H1 (cell line): ENCODE results near the gene MAS1L. TPM values are rescaled to one million over a fixed set of nuclear protein-coding genes. Genes with fewer than 3 reads are reported as not detected.

Experiments used
- CTCF ChIA-PET: fragments of 300-600 bp; sonication (Branson Sonifier 250); formaldehyde crosslinking; loops from one replicate; lab custom pipeline; 2021; ENCODE audit not compliant: partially characterized antibody; lab: Charles Lee
- POLR2A ChIA-PET: fragments of 300-600 bp; sonication (Branson Sonifier 250); formaldehyde crosslinking; loops from one replicate; lab custom pipeline; 2021; ENCODE audit warnings: inconsistent platforms; ENCODE audit not compliant: partially characterized antibody; lab: Charles Lee
- DNase-seq, 2 experiments: peaks; one replicate each; pipeline versions ENCODE4 v3.0.0 to v3.0.0-alpha.2; 2010 to 2022; ENCODE audit warnings: low spot score in 2 of 2, low read depth in 1 of 2, mixed read lengths in 1 of 2
- FAIRE-seq: peaks from 2 replicates; lab custom pipeline; 2011; peaks lifted over from hg19 to GRCh38; lab: Jason Lieb, UNC
- H2AFZ ChIP-seq: 2 replicates; pipeline ENCODE4 v1.8.1; 2012; ENCODE audit warnings: low read length, inconsistent platforms
- H2AK5ac ChIP-seq: 2 replicates; pipeline ENCODE4 v1.6.1; 2013; ENCODE audit warnings: low read depth, low read length
- H2BK120ac ChIP-seq: replicated peaks from 2 replicates; pipeline ENCODE3; 2013; ENCODE audit warnings: low read depth, low read length, inconsistent platforms
- H2BK12ac ChIP-seq: 2 replicates; pipeline ENCODE4 v1.6.1; 2013; ENCODE audit warnings: low read depth, low read length
- H2BK15ac ChIP-seq: 2 replicates; pipeline ENCODE4 v1.6.1; 2013; ENCODE audit warnings: low read length
- H2BK20ac ChIP-seq: 2 replicates; pipeline ENCODE4 v1.6.1; 2013; ENCODE audit warnings: low read length
- H2BK5ac ChIP-seq: 2 replicates; pipeline ENCODE4 v1.6.1; 2013; ENCODE audit warnings: low read depth, low read length
- H3K14ac ChIP-seq: 2 replicates; pipeline ENCODE4 v1.6.1; 2013; ENCODE audit warnings: inconsistent platforms; ENCODE audit not compliant: insufficient read length
- H3K18ac ChIP-seq: 2 replicates; pipeline ENCODE4 v1.6.1; 2013; ENCODE audit warnings: low read length; ENCODE audit errors: extremely low read depth
- H3K23ac ChIP-seq: 2 replicates; pipeline ENCODE4 v1.6.1; 2013; ENCODE audit warnings: inconsistent platforms; ENCODE audit not compliant: insufficient read length
- H3K23me2 ChIP-seq: 2 replicates; pipeline ENCODE4 v1.6.1; 2013; ENCODE audit warnings: low read depth, low read length
- H3K27ac ChIP-seq: 2 replicates; pipeline ENCODE4 v1.6.1; 2011; ENCODE audit warnings: low read depth, low read length, inconsistent platforms
- H3K27me3 ChIP-seq, 4 experiments: replicated peaks in 1 of 4; 1 replicate in 1 of 4; 2 replicates in 3 of 4; pipeline versions ENCODE4 v1.6.1 to v1.8.1; 2011 to 2013; ENCODE audit warnings: low read length in 3 of 4, mild to moderate bottlenecking in 3 of 4, inconsistent platforms in 2 of 4, mixed read lengths in 2 of 4, moderate library complexity in 1 of 4; ENCODE audit not compliant: control insufficient read depth in 3 of 4, insufficient read depth in 3 of 4; ENCODE audit errors: extremely low read depth in 1 of 4
- H3K36me3 ChIP-seq, 4 experiments: 2 replicates each; pipeline versions ENCODE4 v1.6.1 to v1.8.1; 2011 to 2013; ENCODE audit warnings: mild to moderate bottlenecking in 4 of 4, low read length in 3 of 4, moderate library complexity in 2 of 4, control low read depth in 1 of 4, inconsistent platforms in 1 of 4; ENCODE audit not compliant: insufficient read depth in 4 of 4, control insufficient read depth in 2 of 4
- H3K4ac ChIP-seq: replicated peaks from 2 replicates; pipeline ENCODE3; 2013; ENCODE audit warnings: low read length, low read depth, mixed read lengths, inconsistent platforms; ENCODE audit not compliant: insufficient read length
- H3K4me1 ChIP-seq, 4 experiments: replicated peaks in 1 of 4; 1 replicate in 1 of 4; 2 replicates in 3 of 4; pipeline versions ENCODE4 v1.6.1 to v1.8.1; 2011 to 2013; ENCODE audit warnings: low read length in 3 of 4, inconsistent platforms in 2 of 4, mixed read lengths in 1 of 4; ENCODE audit not compliant: insufficient read depth in 4 of 4, control insufficient read depth in 3 of 4
- H3K4me2 ChIP-seq, 2 experiments: 2 replicates each; pipeline versions ENCODE4 v1.6.1 to v1.8.1; 2011 to 2013; ENCODE audit warnings: low read depth in 2 of 2, low read length in 2 of 2, control low read depth in 1 of 2, inconsistent platforms in 1 of 2, mild to moderate bottlenecking in 1 of 2; ENCODE audit not compliant: insufficient read depth in 1 of 2
- H3K4me3 ChIP-seq, 4 experiments: fragments of 200-600, 300-600 bp in 1 of 4; sonication (generic), shearing (Covaris generic), sonication (Bioruptor Twin) in 1 of 4; 2 replicates each; pipeline versions ENCODE4 v1.5.1 to v1.8.1; 2011 to 2016; ENCODE audit warnings: low read length in 4 of 4, low read depth in 3 of 4, control low read depth in 2 of 4, inconsistent platforms in 2 of 4, mild to moderate bottlenecking in 2 of 4, mixed read lengths in 1 of 4, moderate library complexity in 1 of 4; ENCODE audit not compliant: insufficient read depth in 2 of 4; ENCODE audit errors: extremely low read depth in 1 of 4
- H3K56ac ChIP-seq: replicated peaks from 2 replicates; pipeline ENCODE3; 2013; ENCODE audit warnings: low read depth, mild to moderate bottlenecking, mixed read lengths, low read length, inconsistent platforms; ENCODE audit not compliant: insufficient read length
- H3K79me1 ChIP-seq: 2 replicates; pipeline ENCODE4 v1.6.1; 2013; ENCODE audit warnings: low read depth, low read length, control low read depth
- H3K79me2 ChIP-seq, 2 experiments: 2 replicates each; pipeline versions ENCODE4 v1.6.1 to v1.8.1; 2012 to 2013; ENCODE audit warnings: low read length in 2 of 2, mild to moderate bottlenecking in 2 of 2, inconsistent platforms in 1 of 2; ENCODE audit not compliant: insufficient read depth in 2 of 2, control insufficient read depth in 1 of 2
- H3K9ac ChIP-seq, 4 experiments: replicated peaks in 1 of 4; 1 replicate in 1 of 4; 2 replicates in 3 of 4; pipeline versions ENCODE4 v1.6.1 to v1.8.1; 2011 to 2013; ENCODE audit warnings: low read depth in 3 of 4, low read length in 3 of 4, control low read depth in 2 of 4, mild to moderate bottlenecking in 2 of 4, moderate library complexity in 2 of 4, inconsistent platforms in 1 of 4; ENCODE audit errors: extremely low read depth in 1 of 4
- H3K9me3 ChIP-seq, 2 experiments: 2 replicates each; pipeline versions ENCODE4 v1.6.1 to v1.8.1; 2012 to 2013; ENCODE audit warnings: mild to moderate bottlenecking in 2 of 2, moderate library complexity in 2 of 2, control low read depth in 1 of 2, inconsistent platforms in 1 of 2, low read depth in 1 of 2, low read length in 1 of 2, mixed read lengths in 1 of 2; ENCODE audit not compliant: insufficient read depth in 2 of 2
- H4K20me1 ChIP-seq, 2 experiments: replicated peaks in 1 of 2; 2 replicates each; pipeline versions ENCODE3 to v1.8.1; 2011 to 2013; ENCODE audit warnings: inconsistent platforms in 2 of 2, low read length in 2 of 2, mild to moderate bottlenecking in 1 of 2; ENCODE audit not compliant: insufficient read depth in 2 of 2, control insufficient read depth in 1 of 2
- H4K5ac ChIP-seq: 2 replicates; pipeline ENCODE4 v1.6.1; 2013; ENCODE audit warnings: low read length, low read depth, mixed read lengths, inconsistent platforms; ENCODE audit not compliant: insufficient read length
- H4K8ac ChIP-seq: 2 replicates; pipeline ENCODE4 v1.8.0; 2013; ENCODE audit warnings: mild to moderate bottlenecking, moderate library complexity, low read length, inconsistent platforms; ENCODE audit not compliant: insufficient read depth; ENCODE audit errors: extremely low read depth
- H4K91ac ChIP-seq: replicated peaks from 2 replicates; pipeline ENCODE3; 2013; ENCODE audit warnings: low read length, mixed read lengths, inconsistent platforms; ENCODE audit not compliant: insufficient read length
- ASH2L ChIP-seq: fragments of 200-600, 300-600 bp; sonication (generic); IDR thresholded peaks from one replicate; pipeline ENCODE4 v1.7.1; 2017; ENCODE audit warnings: low read length
- CEBPB ChIP-seq: IDR thresholded peaks from 2 replicates; pipeline ENCODE4 v1.6.1; 2012; ENCODE audit warnings: low read depth, low read length
- CHD2 ChIP-seq: IDR thresholded peaks from 2 replicates; pipeline ENCODE4 v1.6.1; 2012; ENCODE audit warnings: low read length, improper control_type of control experiment
- MAFK ChIP-seq: IDR thresholded peaks from 2 replicates; pipeline ENCODE4 v1.6.1; 2012; ENCODE audit warnings: low read depth, mild to moderate bottlenecking, improper control_type of control experiment, low read length
- NANOG ChIP-seq: IDR thresholded peaks from 2 replicates; pipeline ENCODE4 v1.6.1; 2011; ENCODE audit warnings: low read length, low read depth, mild to moderate bottlenecking, inconsistent platforms; ENCODE audit not compliant: insufficient read depth, poor library complexity, severe bottlenecking
- NRF1 ChIP-seq: IDR thresholded peaks from 2 replicates; pipeline ENCODE4 v1.6.1; 2011; ENCODE audit warnings: mild to moderate bottlenecking, low read depth, low read length, improper control_type of control experiment
- POU5F1 ChIP-seq: IDR thresholded peaks from 2 replicates; pipeline ENCODE4 v1.6.1; 2011; ENCODE audit warnings: low read depth, mild to moderate bottlenecking, low read length, moderate library complexity
- RXRA ChIP-seq: IDR thresholded peaks from 2 replicates; pipeline ENCODE4 v1.6.1; 2011; ENCODE audit warnings: low read depth, mild to moderate bottlenecking, low read length, moderate library complexity; ENCODE audit not compliant: insufficient read depth
- SP4 ChIP-seq: IDR thresholded peaks from 2 replicates; pipeline ENCODE4 v1.6.1; 2012; ENCODE audit warnings: low read length, inconsistent platforms
- SRF ChIP-seq: IDR thresholded peaks from 2 replicates; pipeline ENCODE4 v1.6.1; 2011; ENCODE audit warnings: mild to moderate bottlenecking, low read depth, low read length, moderate library complexity
- TAF7 ChIP-seq: optimal IDR thresholded peaks from 2 replicates; pipeline ENCODE3; 2011; ENCODE audit warnings: low read depth, mild to moderate bottlenecking, inconsistent platforms, low read length, moderate library complexity, borderline replicate concordance
- TCF12 ChIP-seq: IDR thresholded peaks from 2 replicates; pipeline ENCODE4 v1.6.1; 2011; ENCODE audit warnings: low read depth, mild to moderate bottlenecking, low read length
- TEAD4 ChIP-seq: IDR thresholded peaks from 2 replicates; pipeline ENCODE4 v1.6.1; 2012; ENCODE audit warnings: low read depth, low read length, inconsistent platforms, mixed read lengths
- USF2 ChIP-seq: IDR thresholded peaks from 2 replicates; pipeline ENCODE4 v1.6.1; 2011; ENCODE audit warnings: low read length, improper control_type of control experiment
- ZNF274 ChIP-seq: IDR thresholded peaks from 2 replicates; pipeline ENCODE4 v1.7.0; 2012; ENCODE audit warnings: low read length, borderline replicate concordance; ENCODE audit errors: extremely low read depth
- WGBS, 2 experiments: shearing (Covaris generic) in 1 of 2; methylation state at CpG; one replicate each; pipeline versions ENCODE4 v1.1.6 to v1.1.7; 2013 to 2015; ENCODE audit warnings: low lambda C conversion rate in 2 of 2, mixed read lengths in 2 of 2, inconsistent platforms in 1 of 2, low coverage in 1 of 2, missing lambda C conversion rate in 1 of 2; ENCODE audit not compliant: insufficient replicate concordance in 2 of 2, insufficient coverage in 1 of 2, insufficient read length in 1 of 2; ENCODE audit errors: extremely low coverage in 1 of 2, missing lambda C conversion rate in 1 of 2; 5-methylcytosine and 5-hydroxymethylcytosine counted together
- polyA plus RNA-seq, 7 experiments: library from polyadenylated mRNA; depleted of rRNA in 3 of 7; stranded (reverse) in 5 of 7; unstranded in 2 of 7; fragments of >200 nt in 5 of 7; fragments of 200-250 nt in 2 of 7; gene quantifications; 1 replicate in 5 of 7; 2 replicates in 1 of 7; 4 replicates in 1 of 7; pipeline versions ENCODE4 v1.2.1 to v1.2.3, GENCODE V29; 2011 to 2013; ENCODE audit warnings: missing spikeins in 2 of 7, mixed read lengths in 2 of 7
- total RNA-seq: library from RNA; stranded (reverse); fragmentation: NEBNext Ultra II Directional; extraction: Animal tissue kit (Norgen Biotek cat#: 25700); gene quantifications from 2 replicates; pipeline ENCODE4 v1.2.1, GENCODE V29; 2021

MAS1L gene
- total and polyA plus RNA-seq, 2 of the 8 experiments (the other 6 are each of a cell fraction or from before 2014, with no cell fraction given), result not detected

GRCh38 chr6:29465801-29466200 is 22.0 kb downstream of the MAS1L start:
- Histone ChIP-seq H3K56ac (no peak overlapping the region), H3K4me3 (no peak overlapping the region), H3K23ac (no peak overlapping the region), H3K4me2 (no peak overlapping the region), H2BK15ac (no peak overlapping the region), H3K79me2 (no peaks in the 10 kb centered on the region), H3K27ac (no peak overlapping the region), H2AFZ (no peak overlapping the region), H2AK5ac (no peak overlapping the region), H3K18ac (no peak overlapping the region), H2BK5ac (no peak overlapping the region), H2BK120ac (no peak overlapping the region), H2BK20ac (no peak overlapping the region), H4K5ac (no peak overlapping the region), H3K23me2 (no peaks in the 10 kb centered on the region), H4K91ac (no peak overlapping the region), H3K27me3 (no peaks in the 10 kb centered on the region), H3K9me3 (no peaks in the 10 kb centered on the region), H4K20me1 (no peaks in the 10 kb centered on the region), H3K4ac (no peak overlapping the region), H3K36me3 (no peaks in the 10 kb centered on the region), H3K14ac (no peak overlapping the region), H3K4me1 (no peaks in the 10 kb centered on the region; a peak in 1 of 7 replicates), H4K8ac (no peak overlapping the region), H3K9ac (no peak overlapping the region), H2BK12ac (no peak overlapping the region), H3K79me1 (no peaks in the 10 kb centered on the region)
- DNase-seq, result no peak
- WGBS, 2 experiments, result 96% methylated on average over 2 of the region's 2 CpGs; no CpG with 5 or more reads in 1 of the 2 experiments
- ChIA-PET CTCF (interaction anchor here (1.1 kb wide), 1 partner anchor 123 kb away, joined by 3 read pairs; no protein-coding TSS in a partner anchor), POLR2A (no interaction called here)
- FAIRE-seq, result no peak
- TF ChIP-seq ASH2L (no peak), POU5F1 (no peak), CEBPB (no peak), NRF1 (no peak), ZNF274 (no peak), TAF7 (no peak), NANOG (no peak), TEAD4 (no peak), MAFK (no peak), SRF (no peak), RXRA (no peak), CHD2 (no peak), USF2 (no peak), TCF12 (no peak), SP4 (no peak)
